Pancreas (tissue), 10 donors: ENCODE results near the gene PRDM13. TPM values are rescaled to one million over a fixed set of nuclear protein-coding genes. Genes with fewer than 3 reads are reported as not detected.

Source experiments
- ATAC-seq, 4 donors: fragments of 200-7000 bp; cut with Tn5 transposase; one replicate each; pipeline versions ENCODE4 v1.8.0 to v1.9.1; 2020; ENCODE audit warnings: mild to moderate bottlenecking in 4 of 4, moderate library complexity in 4 of 4
- DNase-seq, 6 donors: peaks; one replicate each; pipeline ENCODE4 v3.0.0-alpha.2; 2020
- FAIRE-seq: peaks from 2 replicates; lab custom pipeline; 2012; peaks lifted over from hg19 to GRCh38; lab: Jason Lieb, UNC
- H3K27ac ChIP-seq, 4 donors: fragments of 200-600 bp; sonication (generic); 1 replicate in 3 of 4; 2 replicates in 1 of 4; pipeline versions ENCODE4 v1.5.0 to v1.8.0; 2020
- H3K27me3 ChIP-seq, 4 donors: fragments of 200-600 bp; one replicate each; pipeline ENCODE4 v1.8.0; 2021
- H3K36me3 ChIP-seq, 3 donors: fragments of 200-600 bp; sonication (generic) in 1 of 3; one replicate each; pipeline versions ENCODE4 v1.5.0 to v1.8.0; 2020 to 2021
- H3K4me1 ChIP-seq, 3 donors: fragments of 200-600 bp; one replicate each; pipeline ENCODE4 v1.8.0; 2021
- H3K4me3 ChIP-seq, 4 donors: fragments of 200-600 bp; sonication (generic) in 2 of 4; one replicate each; pipeline versions ENCODE4 v1.5.0 to v1.8.0; 2020 to 2021
- H3K9me3 ChIP-seq, 4 donors: fragments of 200-600 bp; one replicate each; pipeline ENCODE4 v1.8.0; 2021
- CTCF ChIP-seq, 4 donors: fragments of 200-600 bp; sonication (generic) in 3 of 4; IDR thresholded peaks; one replicate each; pipeline versions ENCODE4 v1.5.0 to v1.8.0; 2021; ENCODE audit warnings: antibody characterized with exemption in 4 of 4
- WGBS, 2 donors: extraction: QIAGEN DNeasy Blood & Tissue Kit; methylation state at CpG; one replicate each; pipeline ENCODE4 v1.1.7; 2013; 5-methylcytosine and 5-hydroxymethylcytosine counted together
- intact Hi-C, 3 donors: fragments of 100-400 bp; cut with DNase I; formaldehyde crosslinking; loops; one replicate each; pipeline versions ENCODE4 v1.11.1 to v1.14.2; 2022
- polyA plus RNA-seq, 2 donors: library from polyadenylated mRNA; stranded (reverse); fragments of 200-250 nt; gene quantifications; one replicate each; pipeline ENCODE4 v1.2.3, GENCODE V29; 2013
- total RNA-seq, 6 donors: library from RNA; stranded (reverse); fragmentation: NEBNext Ultra II Directional in 4 of 6; extraction: Animal tissue kit (Norgen Biotek cat#: 25700) in 4 of 6; gene quantifications; one replicate each; pipeline versions ENCODE4 v1.2.1 to v1.2.4, GENCODE V29; 2021 to 2023
- donor health status: healthy with polysubstance abuse.
- donor health status: DM: no; HTN: no; CAD: no; lungs with moderate emphysema.
- donor health status: DM: no; HTN: no; CAD: no.
- donor health status: control.
- donor health status: control.
- donor health status: Bipolar disorder and iron deficiency.
- donor health status: DM: yes; HTN: yes; CAD: no.
- donor health status: DM: no; HTN: no; CAD: no.
- donor health status: DM: no; HTN: no; CAD: no.
- donor health status: DM: yes; HTN: yes; CAD: no.

Gene PRDM13
- total and polyA plus RNA-seq, 8 donors = 0.03 TPM; not detected in 7

GRCh38 chr6:99609905-99610489, 3.4 kb downstream of the PRDM13 start:
- FAIRE-seq (no peak), DNase-seq (no peak), ATAC-seq (no peak)
- H3K27ac ChIP-seq = no peak overlapping the region
- H3K36me3 ChIP-seq = no peaks in the 10 kb centered on the region
- WGBS, 2 donors = 17 to 24% methylated on average over 2 of the region's 2 CpGs
- H3K4me3 ChIP-seq = no peak overlapping the region
- no peak for TF ChIP-seq CTCF (IDR thresholded peaks at IDR 0.05)
- H3K27me3 ChIP-seq = peaks cover 19 to 81% (median 46%) of the 10 kb centered on the region in 4 donors
- intact Hi-C loops = no loop called here
- no peaks in the 10 kb centered on the region for H3K9me3 ChIP-seq
- H3K4me1 ChIP-seq = peaks cover 0 to 13% (median 8%) of the 10 kb centered on the region in 3 donors

- TF ChIP-seq CTCF (IDR thresholded peaks at IDR 0.05) = no peak
These were observed 4.5 kb downstream of the PRDM13 start for GRCh38 chr6:99611148-99611547.

GRCh38 chr6:99612551-99613408, 6.1 kb downstream of the PRDM13 start:
- DNase-seq = no peak
- TF ChIP-seq CTCF (IDR thresholded peaks at IDR 0.05) = no peak
- Histone ChIP-seq H3K27ac (no peak overlapping the region), H3K4me3 (peak overlapping the region in 3 of 4 donors; percentile 39 to 59 (median 40)), H3K4me1 (peaks cover 0 to 13% (median 8%) of the 10 kb centered on the region in 3 donors), H3K9me3 (no peaks in the 10 kb centered on the region), H3K36me3 (no peaks in the 10 kb centered on the region), H3K27me3 (peaks cover 19 to 81% (median 39%) of the 10 kb centered on the region in 4 donors)
- 12% methylated on average over 54 to 56 of the region's 56 CpGs for WGBS, 2 donors
- no peak for FAIRE-seq
- intact Hi-C loops = no loop called here
- peak in 2 of 4 donors; percentile 5 to 13 for ATAC-seq

More at GRCh38 chr6:99611148-99611547, 4.5 kb downstream of the PRDM13 start:
- ATAC-seq (no peak), DNase-seq (no peak), FAIRE-seq (no peak)
- Histone ChIP-seq H3K4me3 (no peak overlapping the region), H3K27me3 (peaks cover 22 to 81% (median 44%) of the 10 kb centered on the region in 4 donors), H3K27ac (no peak overlapping the region), H3K4me1 (peaks cover 0 to 13% (median 8%) of the 10 kb centered on the region in 3 donors), H3K36me3 (no peaks in the 10 kb centered on the region), H3K9me3 (no peaks in the 10 kb centered on the region)
- WGBS, 2 donors = 7% methylated on average over 3 of the region's 3 CpGs
- intact Hi-C loops = no loop called here

GRCh38 chr6:99613409-99613704, 6.7 kb downstream of the PRDM13 start:
- peak in 1 of 4 donors; percentile 10 for TF ChIP-seq CTCF (IDR thresholded peaks at IDR 0.05)
- H3K9me3 ChIP-seq = no peaks in the 10 kb centered on the region
- FAIRE-seq (no peak), DNase-seq (peak in 3 of 6 donors; percentile 34 to 81 (median 74)), ATAC-seq (peak; percentile 56 to 89 (median 84))
- peak overlapping the region; percentile 14 to 59 (median 40) for H3K4me3 ChIP-seq
- no peak overlapping the region for H3K27ac ChIP-seq
- peaks cover 0 to 13% (median 8%) of the 10 kb centered on the region in 3 donors for H3K4me1 ChIP-seq
- H3K27me3 ChIP-seq = peaks cover 20 to 83% (median 38%) of the 10 kb centered on the region in 4 donors
- WGBS, 2 donors = 0 to 2% methylated on average over 10 to 37 of the region's 37 CpGs
- intact Hi-C loops = no loop called here
- H3K36me3 ChIP-seq = no peaks in the 10 kb centered on the region
